Smooth muscle cell (in vitro differentiated cells): ENCODE data around the gene MUC21. TPM values are rescaled to one million over a fixed set of nuclear protein-coding genes. Genes with fewer than 3 reads are reported as not detected.

Experiments used
- DNase-seq: peaks from one replicate; lab custom pipeline; 2025; ENCODE audit not compliant: unreplicated experiment; lab: John Stamatoyannopoulos, UW
- H2AFZ ChIP-seq: fragments of 200-600 bp; sonication (generic); 2 replicates; pipeline ENCODE4 v1.6.0; 2016; ENCODE audit warnings: antibody characterized with exemption, low read depth, mild to moderate bottlenecking
- H3F3A ChIP-seq: fragments of 200-600 bp; sonication (generic); 2 replicates; pipeline ENCODE4 v1.6.0; 2017; ENCODE audit warnings: antibody characterized with exemption, low read depth
- H3K27ac ChIP-seq: fragments of 200-600 bp; sonication (generic); 2 replicates; pipeline ENCODE4 v1.5.1; 2016; ENCODE audit warnings: low read depth, mild to moderate bottlenecking
- H3K27me3 ChIP-seq: fragments of 200-600 bp; sonication (generic); 2 replicates; pipeline ENCODE4 v1.6.1; 2016; ENCODE audit warnings: low read depth, mild to moderate bottlenecking
- H3K36me3 ChIP-seq: fragments of 200-600 bp; sonication (generic); 2 replicates; pipeline ENCODE4 v1.5.1; 2016; ENCODE audit warnings: low read depth
- H3K4me1 ChIP-seq: fragments of 200-600 bp; sonication (generic); 2 replicates; pipeline ENCODE4 v1.5.1; 2016; ENCODE audit warnings: low read depth
- H3K4me2 ChIP-seq: fragments of 200-600 bp; sonication (generic); 2 replicates; pipeline ENCODE4 v1.6.0; 2016; ENCODE audit warnings: mild to moderate bottlenecking
- H3K4me3 ChIP-seq: fragments of 200-600 bp; sonication (generic); 2 replicates; pipeline ENCODE4 v1.5.1; 2016; ENCODE audit warnings: mild to moderate bottlenecking
- H3K79me2 ChIP-seq: fragments of 200-600 bp; sonication (generic); 2 replicates; pipeline ENCODE4 v1.6.0; 2016; ENCODE audit warnings: low read depth, mild to moderate bottlenecking
- H3K9ac ChIP-seq: fragments of 200-600 bp; sonication (generic); 2 replicates; pipeline ENCODE4 v1.6.0; 2016; ENCODE audit warnings: low read depth
- H3K9me3 ChIP-seq: fragments of 200-600 bp; sonication (generic); replicated peaks from 2 replicates; pipeline ENCODE4 v1.5.1; 2016; ENCODE audit warnings: low read depth
- H4K20me1 ChIP-seq: fragments of 200-600 bp; sonication (generic); 2 replicates; pipeline ENCODE4 v1.6.0; 2016; ENCODE audit warnings: low read depth
- CTCF ChIP-seq: fragments of 200-600 bp; sonication (generic); IDR thresholded peaks from 2 replicates; pipeline ENCODE4 v1.5.1; 2017; ENCODE audit warnings: borderline replicate concordance, mild to moderate bottlenecking, antibody characterized with exemption; ENCODE audit not compliant: insufficient read depth, poor library complexity, severe bottlenecking
- WGBS: methylation state at CpG from one replicate; pipeline ENCODE4 v1.1.7; 2016; ENCODE audit warnings: low lambda C conversion rate; 5-methylcytosine and 5-hydroxymethylcytosine counted together
- polyA plus RNA-seq: library from polyadenylated mRNA; unstranded; fragments of >200 nt; fragmentation: Nextera tagmentation; extraction: Ambion mirVana; gene quantifications from 2 replicates; pipeline ENCODE4 v1.2.1, GENCODE V29; 2016
- total RNA-seq: library from RNA; depleted of rRNA; stranded (reverse); fragments of >200 nt; gene quantifications from 2 replicates; pipeline ENCODE4 v1.2.3, GENCODE V29; 2014

Gene MUC21
- total and polyA plus RNA-seq, 2 experiments from 2014 or later: not detected

GRCh38 chr6:30957716-30958115, 25.8 kb upstream of the MUC21 start:
- Histone ChIP-seq H3K4me1 (peaks cover 11% of the 10 kb centered on the region), H3K4me2 (no peak overlapping the region), H4K20me1 (no peaks in the 10 kb centered on the region), H3K27me3 (peaks cover 52% of the 10 kb centered on the region), H3K79me2 (no peaks in the 10 kb centered on the region), H3F3A (no peaks in the 10 kb centered on the region), H3K27ac (no peak overlapping the region), H3K9ac (no peak overlapping the region), H2AFZ (no peak overlapping the region), H3K4me3 (no peak overlapping the region), H3K36me3 (no peaks in the 10 kb centered on the region), H3K9me3 (no peaks in the 10 kb centered on the region)
- 40% methylated on average over 2 of the region's 2 CpGs for WGBS
- no peak for TF ChIP-seq CTCF
- DNase-seq: no peak

- Histone ChIP-seq H3K27ac (no peak overlapping the region), H3K79me2 (no peaks in the 10 kb centered on the region), H3K9me3 (no peaks in the 10 kb centered on the region), H3K4me2 (no peak overlapping the region), H3K4me1 (no peaks in the 10 kb centered on the region), H2AFZ (no peak overlapping the region), H3K27me3 (peaks cover 32% of the 10 kb centered on the region), H3K36me3 (no peaks in the 10 kb centered on the region), H3K4me3 (no peak overlapping the region), H4K20me1 (no peaks in the 10 kb centered on the region), H3F3A (no peaks in the 10 kb centered on the region), H3K9ac (no peak overlapping the region)
- 83% methylated on average over 9 of the region's 9 CpGs for WGBS
- TF ChIP-seq CTCF: no peak
- DNase-seq: no peak
Measured at GRCh38 chr6:30960907-30961673, 22.4 kb upstream of the MUC21 start.

GRCh38 chr6:30962716-30963115, 20.8 kb upstream of the MUC21 start:
- Histone ChIP-seq H3K9ac (no peak overlapping the region), H3K4me1 (no peaks in the 10 kb centered on the region)

More at GRCh38 chr6:30962716-30963115, 20.8 kb upstream of the MUC21 start:
- Histone ChIP-seq H4K20me1 (no peaks in the 10 kb centered on the region), H3K4me2 (no peak overlapping the region), H3K79me2 (no peaks in the 10 kb centered on the region), H2AFZ (no peak overlapping the region), H3K27me3 (peaks cover 17% of the 10 kb centered on the region), H3K36me3 (no peaks in the 10 kb centered on the region), H3F3A (no peaks in the 10 kb centered on the region), H3K4me3 (no peak overlapping the region), H3K9me3 (no peaks in the 10 kb centered on the region), H3K27ac (no peak overlapping the region)
- TF ChIP-seq CTCF: no peak
- no peak for DNase-seq
